GM13976 (cell line): ENCODE measurements around the gene RRAD.
"Not testable (repeated sequence)": the region's sequence is repeated elsewhere in the genome, so short reads cannot be mapped to it uniquely, and the experiment has no call there.

Experiments used
- DNase-seq: peaks from one replicate; pipeline ENCODE4 v3.0.0; 2012; ENCODE audit warnings: low spot score
- CTCF ChIP-seq: IDR thresholded peaks from 2 replicates; pipeline ENCODE4 v1.5.1; 2012; ENCODE audit warnings: borderline replicate concordance, mild to moderate bottlenecking; ENCODE audit not compliant: insufficient read depth; ENCODE audit errors: extremely low read depth, missing control alignments, control extremely low read depth
- in situ Hi-C: fragments of 300-500 bp; cut with MboI; formaldehyde crosslinking; loops from one replicate; pipeline ENCODE4 v1.12.0; 2022; ENCODE audit warnings: low sequenced_read_pairs, mixed read lengths, inconsistent platforms; ENCODE audit not compliant: unreplicated experiment

The RRAD gene

DNA sequence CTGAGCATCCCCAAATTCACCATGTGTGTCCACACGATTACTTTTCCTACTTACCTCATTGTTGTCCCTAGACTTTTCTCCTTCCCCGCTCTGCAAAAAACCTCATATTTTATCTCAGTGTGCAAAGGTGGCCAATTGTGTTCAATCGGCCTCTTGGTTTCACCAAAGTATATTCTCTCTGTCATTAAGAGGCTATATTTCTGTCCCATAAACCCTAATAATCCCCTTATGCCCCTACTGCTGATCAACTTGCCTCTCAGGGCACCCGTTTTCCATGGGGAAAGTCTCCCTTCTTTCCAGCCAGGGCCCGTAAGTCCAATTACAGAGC is 21.6 kb upstream of the RRAD start:
- in situ Hi-C loops, result no loop called here
- DNase-seq, result no peak
- no peak for TF ChIP-seq CTCF

GRCh38 chr16:66946541-66946940 is 21.2 kb upstream of the RRAD start:
- no peak for TF ChIP-seq CTCF
- in situ Hi-C loops, result no loop called here
- no peak for DNase-seq

DNA sequence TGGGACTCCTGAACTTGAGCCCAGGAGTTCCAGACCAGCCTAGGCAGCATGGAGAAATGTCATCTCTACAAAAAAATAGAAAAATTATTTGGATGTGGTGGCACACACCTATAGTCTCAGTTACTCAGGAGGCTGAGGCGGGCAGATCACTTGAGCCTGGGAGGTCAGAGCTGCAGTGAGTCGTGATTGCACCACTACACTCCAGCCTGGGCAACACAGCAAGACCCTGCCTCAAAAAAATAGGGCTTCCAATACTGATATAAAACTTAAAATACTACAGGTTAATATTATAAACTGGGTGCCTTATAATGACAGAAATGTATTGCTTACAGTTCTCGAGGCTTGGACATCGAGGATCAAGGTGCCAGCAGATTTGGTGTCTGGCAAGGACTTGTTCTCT is 20.6 kb upstream of the RRAD start:
- in situ Hi-C loops, result no loop called here
- no peak for TF ChIP-seq CTCF
- DNase-seq, result no peak

DNA sequence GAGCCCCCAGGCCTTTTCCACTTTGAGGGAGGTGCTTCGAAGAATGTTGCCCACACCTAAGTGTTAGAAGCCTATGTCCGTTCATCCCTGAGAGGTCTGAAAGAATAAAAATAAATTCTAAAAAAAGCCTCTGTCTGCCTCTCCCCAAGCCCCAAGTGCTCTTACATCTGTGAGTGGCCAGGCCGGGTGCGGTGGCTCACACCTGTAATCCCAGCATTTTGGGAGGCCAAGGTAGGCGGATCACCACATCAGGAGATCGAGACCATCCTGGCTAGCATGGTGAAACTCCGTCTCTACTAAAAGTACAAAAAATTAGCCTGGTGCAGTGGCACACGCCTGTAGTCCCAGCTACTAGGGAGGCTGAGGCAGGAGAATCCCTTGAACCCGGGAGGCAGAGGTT is 19.6 kb upstream of the RRAD start:
- in situ Hi-C loops, DNase-seq: not testable (repeated sequence)

DNA sequence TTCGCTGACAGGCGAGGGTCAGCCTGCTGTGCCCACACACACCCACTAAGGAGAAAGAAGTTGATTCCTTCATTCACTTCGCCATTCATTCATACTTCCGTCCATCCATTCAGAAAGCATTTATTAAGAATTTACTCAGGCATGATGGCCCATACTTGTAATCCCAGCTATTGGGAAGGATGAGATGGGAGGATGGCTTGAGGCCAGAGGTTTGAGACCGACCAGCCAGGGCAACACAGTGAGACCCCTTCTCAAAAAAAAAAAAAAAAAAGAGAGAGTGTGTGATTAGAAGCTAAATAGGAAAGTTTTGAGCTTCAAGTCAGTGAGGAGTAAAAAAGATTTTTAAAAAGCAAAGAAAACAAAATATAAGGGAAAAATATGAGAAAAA is 18.7 kb upstream of the RRAD start:
- no peak for TF ChIP-seq CTCF
- in situ Hi-C loops, result no loop called here
- DNase-seq, result no peak

DNA sequence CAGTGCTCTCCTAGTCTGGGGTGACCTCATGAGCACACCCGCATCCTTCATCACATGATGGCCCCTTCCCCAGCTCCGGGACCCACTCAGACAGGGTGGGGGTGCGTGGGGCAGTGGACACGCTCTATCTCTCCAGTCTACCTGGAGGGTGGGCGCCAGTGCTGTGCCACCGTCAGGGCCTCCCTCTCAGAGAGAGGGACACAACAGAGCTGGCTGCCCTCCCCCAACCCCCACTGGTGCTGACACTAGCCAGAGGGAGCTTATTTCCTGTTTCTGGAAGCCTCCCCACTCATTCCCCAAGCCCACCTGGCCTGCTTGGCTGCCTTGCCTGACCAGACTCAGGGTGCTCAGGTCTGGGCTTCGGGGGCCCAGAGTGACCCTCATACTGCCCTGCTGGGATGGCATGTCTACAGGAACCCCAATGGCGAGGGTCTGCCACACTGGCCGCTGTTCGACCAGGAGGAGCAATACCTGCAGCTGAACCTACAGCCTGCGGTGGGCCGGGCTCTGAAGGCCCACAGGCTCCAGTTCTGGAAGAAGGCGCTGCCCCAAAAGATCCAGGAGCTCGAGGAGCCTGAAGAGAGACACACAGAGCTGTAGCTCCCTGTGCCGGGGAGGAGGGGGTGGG is 18.2 kb upstream of the RRAD start:
- in situ Hi-C loops, result no loop called here
- TF ChIP-seq CTCF, result no peak
- DNase-seq, result no peak

- in situ Hi-C loops, result no loop called here
- no peak for TF ChIP-seq CTCF
Measured at GRCh38 chr16:66942981-66943380, 17.6 kb upstream of the RRAD start.

More at GRCh38 chr16:66942981-66943380, 17.6 kb upstream of the RRAD start:
- DNase-seq, result no peak
